ENCODE results near the gene SYDE1.

Gene SYDE1

DNA sequence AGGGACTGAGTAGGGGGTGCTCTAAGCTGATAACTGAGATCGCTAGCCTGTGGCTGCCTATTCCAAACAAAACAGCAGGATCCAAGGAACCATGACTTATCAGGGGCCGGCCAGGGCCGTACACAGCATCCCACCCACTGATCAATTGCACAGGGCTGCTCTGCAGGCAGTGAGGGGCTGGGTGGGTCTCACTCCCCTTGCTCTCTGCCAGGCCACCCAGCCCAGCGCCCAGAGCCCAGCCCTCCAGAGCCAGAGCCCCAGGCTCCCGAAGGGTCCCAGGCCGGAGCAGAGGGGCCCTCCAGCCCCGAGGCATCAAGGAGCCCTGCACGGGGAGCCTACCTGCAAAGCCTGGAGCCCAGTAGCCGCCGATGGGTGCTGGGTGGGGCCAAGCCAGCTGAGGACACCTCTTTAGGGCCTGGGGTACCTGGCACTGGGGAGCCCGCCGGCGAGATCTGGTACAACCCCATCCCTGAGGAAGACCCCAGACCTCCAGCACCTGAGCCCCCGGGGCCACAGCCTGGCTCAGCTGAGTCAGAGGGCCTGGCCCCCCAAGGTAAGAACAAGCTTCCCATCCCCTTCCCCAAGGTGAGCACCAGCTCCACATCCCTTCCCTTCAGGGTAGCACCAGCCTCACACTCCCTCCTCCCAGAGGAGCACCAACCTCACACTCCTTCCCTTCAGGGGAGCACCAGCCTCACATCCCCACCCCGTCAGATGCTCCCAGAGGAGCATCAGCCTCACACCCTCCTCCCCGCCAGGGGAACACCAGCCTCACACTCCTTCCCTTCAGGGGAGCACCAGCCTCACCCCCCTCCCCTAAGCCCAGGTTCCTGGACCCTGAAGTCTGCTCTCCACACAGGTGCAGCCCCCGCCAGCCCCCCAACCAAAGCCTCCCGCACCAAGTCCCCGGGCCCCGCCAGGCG lies 1.9 kb downstream of the SYDE1 start:
- DNase-seq = no peak

DNA sequence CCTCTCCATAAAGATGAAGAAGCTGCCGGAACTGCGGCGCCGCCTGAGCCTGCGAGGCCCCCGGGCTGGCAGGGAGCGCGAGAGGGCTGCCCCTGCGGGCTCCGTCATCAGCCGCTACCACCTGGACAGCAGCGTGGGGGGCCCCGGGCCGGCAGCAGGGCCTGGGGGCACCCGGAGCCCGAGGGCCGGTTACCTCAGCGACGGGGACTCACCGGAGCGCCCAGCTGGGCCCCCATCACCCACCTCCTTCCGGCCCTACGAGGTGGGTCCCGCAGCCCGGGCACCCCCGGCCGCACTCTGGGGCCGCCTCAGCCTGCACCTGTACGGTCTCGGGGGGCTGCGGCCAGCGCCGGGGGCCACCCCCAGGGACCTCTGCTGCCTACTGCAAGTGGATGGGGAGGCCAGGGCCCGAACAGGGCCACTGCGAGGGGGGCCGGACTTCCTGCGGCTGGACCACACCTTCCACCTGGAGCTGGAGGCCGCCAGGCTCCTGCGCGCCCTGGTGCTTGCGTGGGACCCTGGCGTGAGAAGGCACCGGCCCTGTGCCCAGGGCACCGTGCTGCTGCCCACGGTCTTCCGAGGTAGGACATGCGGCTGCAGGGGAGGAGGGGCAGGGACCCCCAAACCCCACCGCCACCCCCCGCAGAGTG lies 2.7 kb downstream of the SYDE1 start:
- DNase-seq = no peak

DNA sequence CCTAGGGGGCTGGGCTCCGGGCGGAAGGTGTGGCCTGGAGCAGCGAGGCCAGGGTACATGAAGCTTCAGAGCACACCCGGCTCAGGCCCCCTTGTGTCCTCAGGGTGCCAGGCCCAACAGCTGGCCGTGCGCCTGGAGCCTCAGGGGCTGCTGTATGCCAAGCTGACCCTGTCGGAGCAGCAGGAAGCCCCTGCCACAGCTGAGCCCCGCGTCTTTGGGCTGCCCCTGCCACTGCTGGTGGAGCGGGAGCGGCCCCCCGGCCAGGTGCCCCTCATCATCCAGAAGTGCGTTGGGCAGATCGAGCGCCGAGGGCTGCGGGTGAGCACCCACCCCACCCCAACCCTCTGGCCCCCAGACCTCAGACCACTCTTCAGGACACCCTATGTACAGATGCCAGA lies 3.2 kb downstream of the SYDE1 start:
- DNase-seq = no peak

DNA sequence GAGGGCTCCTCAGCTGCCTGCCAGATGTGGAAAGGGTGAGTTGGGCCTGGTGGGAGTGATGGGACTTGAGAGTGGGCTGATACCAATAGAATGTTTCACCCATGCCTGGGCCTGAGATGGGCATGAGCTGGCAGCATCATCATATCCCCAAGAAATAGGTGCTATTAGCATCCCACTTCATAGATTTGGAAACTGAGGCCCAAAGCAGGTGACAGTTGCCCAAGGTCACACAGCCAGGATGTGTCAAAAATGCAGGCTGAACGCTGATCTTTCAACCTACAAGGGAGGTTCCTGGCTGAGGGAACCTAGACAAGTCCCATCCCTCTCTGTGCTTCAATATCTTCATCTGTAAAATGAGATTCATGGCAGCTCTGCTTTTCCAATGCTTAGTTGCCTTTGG lies 4.6 kb downstream of the SYDE1 start:
- no peak for DNase-seq

DNA sequence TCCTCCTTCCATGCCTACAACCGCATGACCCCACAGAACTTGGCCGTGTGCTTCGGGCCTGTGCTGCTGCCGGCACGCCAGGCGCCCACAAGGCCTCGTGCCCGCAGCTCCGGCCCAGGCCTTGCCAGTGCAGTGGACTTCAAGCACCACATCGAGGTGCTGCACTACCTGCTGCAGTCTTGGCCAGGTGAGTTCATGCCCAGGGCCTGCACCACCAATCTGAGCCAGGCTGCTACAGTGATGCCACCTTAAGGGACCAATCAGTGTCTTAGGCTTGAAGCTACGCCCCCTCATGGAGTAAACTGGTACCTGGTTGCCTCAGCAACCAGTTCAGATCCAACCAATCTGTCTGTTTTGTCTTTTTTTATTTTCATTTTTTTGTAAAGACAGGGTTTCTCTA lies 5.2 kb downstream of the SYDE1 start:
- no peak for DNase-seq

DNA sequence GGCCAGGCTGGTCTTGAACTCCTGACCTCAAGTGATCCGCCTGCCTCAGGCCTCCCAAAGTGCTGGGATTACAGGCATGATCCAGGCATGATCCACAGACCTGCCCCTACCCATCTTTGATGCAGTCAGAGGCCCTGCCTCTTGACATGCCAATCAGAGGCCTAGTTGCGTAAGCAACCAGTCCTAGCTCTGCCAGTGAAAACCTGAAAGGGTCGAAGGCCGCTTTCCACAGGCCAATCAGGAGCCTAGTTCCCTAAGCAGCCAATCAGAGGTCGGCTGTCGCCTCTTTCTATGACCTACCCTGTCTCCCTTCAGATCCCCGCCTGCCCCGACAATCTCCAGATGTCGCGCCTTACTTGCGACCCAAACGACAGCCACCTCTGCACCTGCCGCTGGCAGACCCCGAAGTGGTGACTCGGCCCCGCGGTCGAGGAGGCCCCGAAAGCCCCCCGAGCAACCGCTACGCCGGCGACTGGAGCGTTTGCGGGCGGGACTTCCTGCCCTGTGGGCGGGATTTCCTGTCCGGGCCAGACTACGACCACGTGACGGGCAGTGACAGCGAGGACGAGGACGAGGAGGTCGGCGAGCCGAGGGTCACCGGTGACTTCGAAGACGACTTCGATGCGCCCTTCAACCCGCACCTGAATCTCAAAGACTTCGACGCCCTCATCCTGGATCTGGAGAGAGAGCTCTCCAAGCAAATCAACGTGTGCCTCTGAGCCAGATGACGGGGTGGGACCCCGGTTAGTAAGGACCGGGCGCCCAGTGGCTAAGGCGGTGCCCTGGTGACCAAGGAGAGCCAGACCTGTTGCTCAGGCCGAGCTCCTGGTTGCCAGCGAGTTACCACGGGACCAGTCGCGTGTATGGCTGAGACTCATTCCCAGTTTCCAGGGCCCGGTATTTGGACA lies 6.3 kb downstream of the SYDE1 start:
- no peak for DNase-seq

DNA sequence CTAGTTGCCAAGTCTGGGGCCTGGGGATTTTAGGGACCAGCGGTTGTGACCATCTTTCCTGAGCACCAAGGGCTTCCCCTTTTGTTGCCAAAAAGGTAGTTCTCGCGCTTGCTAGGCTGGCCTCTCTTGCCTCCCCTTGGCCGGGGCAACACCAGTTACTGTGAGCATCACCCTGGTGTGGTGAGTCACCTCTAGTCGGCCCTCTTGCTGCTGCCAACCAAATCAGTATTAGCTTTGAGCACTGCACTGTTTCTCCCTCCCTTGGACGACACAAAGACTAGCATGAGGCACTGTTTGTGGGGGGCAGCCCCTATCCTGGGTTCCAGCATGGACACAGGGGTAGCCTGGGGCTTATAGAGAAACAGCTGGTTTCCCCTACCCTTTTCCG lies 6.9 kb downstream of the SYDE1 start:
- DNase-seq = no peak

DNA sequence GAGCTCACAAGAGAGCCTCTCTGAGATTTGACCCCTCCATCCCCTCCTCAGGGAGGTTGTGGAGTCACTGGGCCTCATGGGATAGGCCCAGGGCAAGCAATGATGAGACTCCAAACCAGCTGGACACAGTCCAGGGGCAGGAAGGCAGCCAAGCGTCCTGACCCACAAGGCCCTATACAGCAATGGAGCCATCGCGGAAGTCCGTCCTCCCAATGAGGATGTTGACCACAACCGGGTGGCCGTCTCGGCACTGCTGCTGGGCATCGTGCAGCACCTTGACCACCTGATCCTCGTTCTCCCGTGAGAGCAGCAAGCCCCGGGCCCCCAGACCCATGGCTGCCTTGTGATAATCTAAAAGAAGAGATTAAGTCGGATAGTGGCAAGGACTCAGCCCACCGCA lies 7.9 kb downstream of the SYDE1 start:
- no peak for DNase-seq

DNA sequence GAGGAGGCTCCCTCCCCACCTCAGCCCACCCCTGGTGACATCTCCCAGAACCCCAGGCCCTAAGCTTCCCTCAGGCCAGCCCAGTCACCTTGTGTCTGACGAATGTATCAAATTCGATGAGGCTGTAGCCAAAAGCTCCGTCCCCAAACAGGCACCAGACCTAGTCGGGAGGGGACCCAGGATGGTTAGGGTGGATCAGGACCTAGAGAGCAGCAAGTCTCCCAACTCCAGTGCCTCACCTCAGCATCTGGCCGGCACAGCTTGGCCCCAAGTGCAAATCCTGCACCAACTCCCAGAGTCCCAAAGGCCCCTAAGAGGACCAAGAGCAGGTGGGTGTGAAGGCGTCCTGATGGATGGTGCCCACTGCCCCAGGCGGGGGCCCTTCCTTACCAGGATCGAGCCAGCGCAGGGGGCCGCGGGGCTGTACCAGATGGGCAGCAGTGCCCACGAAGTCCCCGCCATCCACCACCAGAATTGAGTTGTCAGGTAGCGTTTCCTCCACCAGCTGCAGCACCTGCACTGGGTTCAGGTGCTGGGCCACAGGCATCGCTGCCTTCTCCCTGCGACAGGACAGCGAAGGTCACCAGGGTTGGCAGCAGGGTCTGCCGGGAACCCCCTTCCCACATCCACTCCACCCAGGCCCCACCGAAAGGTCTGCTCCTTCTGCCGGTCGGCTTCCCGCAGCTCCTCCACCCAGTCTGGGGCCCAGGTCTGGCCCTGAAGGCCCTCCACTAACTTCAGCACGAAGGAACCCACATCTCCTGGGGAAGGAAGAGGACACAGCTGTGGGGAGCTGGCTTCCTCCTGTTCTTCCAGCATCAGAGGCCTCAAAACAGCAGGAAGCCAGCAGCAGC lies 8.8 kb downstream of the SYDE1 start:
- no peak for DNase-seq

DNA sequence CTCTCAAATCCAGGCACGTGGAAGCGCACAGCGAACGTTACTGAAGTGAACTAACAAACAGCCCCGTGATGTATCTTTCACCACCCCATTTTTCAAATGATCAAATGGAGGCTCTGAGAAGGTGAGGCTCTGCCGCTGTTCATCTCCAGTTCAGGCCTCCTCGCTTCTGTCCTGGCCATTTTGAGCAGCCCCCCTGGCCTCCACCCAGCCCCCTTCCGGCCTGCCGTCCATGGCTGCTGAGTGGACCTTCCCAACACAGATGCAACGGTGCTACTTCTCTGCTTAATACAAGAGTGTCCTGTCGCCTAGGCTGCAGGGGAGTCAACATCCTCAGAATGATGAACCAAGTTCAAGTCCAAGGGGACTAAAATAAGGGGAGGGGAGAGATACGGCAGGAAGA lies 9.7 kb downstream of the SYDE1 start:
- no peak for DNase-seq

DNA sequence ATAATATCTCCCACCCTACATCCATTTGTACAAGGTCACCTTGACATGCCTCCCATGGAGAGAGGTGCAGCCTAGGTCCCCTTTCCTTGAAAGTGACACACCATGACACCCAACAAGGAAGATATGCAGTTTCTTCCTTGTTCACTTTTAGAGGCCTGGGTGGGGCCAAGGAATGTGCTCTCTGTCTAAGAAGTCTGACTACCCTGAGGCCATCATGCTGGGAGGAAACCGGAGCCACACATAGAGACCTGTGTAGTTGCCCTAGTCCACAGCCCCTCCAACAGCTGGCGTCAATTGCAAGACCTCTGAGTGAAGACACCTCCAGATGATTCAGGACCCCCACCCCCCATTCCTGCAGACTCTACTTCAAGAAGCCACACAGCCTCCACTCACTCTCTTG lies 11.0 kb downstream of the SYDE1 start:
- no peak for DNase-seq

DNA sequence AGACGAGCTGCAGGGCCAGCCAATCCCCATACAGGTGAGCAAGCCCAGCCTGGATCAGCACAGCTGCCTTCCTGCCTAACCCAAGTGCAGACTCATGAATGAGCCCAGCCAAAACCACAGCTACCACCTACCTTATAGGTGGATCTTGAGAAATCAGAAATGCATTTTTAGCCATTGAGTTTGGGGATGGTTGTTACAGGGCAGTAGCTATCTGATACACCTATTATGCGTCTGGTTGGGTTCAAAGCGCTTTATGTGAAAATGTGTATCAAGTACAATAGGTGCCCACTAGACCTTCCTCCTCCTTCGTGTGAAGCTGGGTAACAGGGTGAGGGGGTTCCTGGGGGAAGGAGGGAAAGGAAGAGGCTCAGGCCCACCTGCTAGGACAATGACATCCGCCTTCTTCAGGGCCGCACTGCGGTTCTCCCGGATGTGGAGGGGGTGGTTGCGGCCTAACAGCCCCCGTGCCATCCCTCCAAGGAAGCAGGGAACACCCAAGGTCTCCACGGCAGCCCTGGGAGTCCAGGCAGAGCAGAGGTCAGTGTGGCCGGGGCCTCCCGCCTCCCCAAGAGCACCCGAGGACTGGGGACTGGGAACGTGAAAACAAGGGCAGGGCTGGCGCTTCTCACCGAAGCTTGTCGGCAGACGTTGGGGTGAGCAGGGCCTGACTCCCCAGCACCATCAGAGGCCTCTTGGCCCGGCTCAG lies 11.7 kb downstream of the SYDE1 start:
- no peak for DNase-seq

DNA sequence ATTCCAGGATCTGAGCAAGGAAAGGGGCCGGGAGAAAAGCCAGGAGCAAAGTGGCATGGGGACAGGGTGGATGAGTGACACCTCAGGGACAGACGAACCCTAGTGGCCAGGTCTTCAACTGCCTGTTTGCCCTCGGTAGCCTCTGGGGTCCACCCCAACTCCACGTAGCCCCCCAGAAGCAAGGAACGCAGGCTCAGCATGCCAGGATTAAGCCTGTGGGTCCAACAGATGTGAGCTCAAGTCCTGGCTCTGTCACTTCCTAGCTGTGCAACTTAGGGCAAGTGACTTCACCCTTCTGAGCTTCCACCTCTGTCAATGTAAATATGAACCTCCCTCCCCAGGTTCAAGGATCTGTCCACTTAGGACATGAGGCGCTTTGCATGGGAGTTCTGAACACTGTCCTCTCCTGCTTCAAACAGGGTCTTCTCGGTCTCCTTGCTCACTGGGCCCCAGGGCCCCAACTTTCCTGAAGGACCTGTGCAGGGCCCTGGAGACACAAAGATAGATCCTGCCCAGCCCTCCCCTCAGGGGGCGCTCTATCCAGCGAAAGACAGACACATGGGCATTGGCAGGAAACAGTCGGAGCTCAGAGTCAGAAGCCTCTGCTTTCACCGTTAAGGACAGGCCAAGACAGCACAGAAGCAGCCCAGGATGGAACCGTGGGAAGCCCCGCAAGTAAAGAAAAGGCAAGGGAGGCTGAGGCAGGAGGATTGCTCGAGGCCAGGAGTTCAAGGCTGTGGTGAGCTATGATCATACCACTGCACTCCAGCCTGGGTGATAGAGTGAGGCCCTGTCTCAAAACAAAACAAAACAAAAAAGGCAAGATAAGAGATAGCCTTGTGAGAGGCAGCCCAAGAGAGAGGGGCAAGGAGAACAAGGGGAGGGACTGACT lies 13.2 kb downstream of the SYDE1 start:
- DNase-seq = no peak

DNA sequence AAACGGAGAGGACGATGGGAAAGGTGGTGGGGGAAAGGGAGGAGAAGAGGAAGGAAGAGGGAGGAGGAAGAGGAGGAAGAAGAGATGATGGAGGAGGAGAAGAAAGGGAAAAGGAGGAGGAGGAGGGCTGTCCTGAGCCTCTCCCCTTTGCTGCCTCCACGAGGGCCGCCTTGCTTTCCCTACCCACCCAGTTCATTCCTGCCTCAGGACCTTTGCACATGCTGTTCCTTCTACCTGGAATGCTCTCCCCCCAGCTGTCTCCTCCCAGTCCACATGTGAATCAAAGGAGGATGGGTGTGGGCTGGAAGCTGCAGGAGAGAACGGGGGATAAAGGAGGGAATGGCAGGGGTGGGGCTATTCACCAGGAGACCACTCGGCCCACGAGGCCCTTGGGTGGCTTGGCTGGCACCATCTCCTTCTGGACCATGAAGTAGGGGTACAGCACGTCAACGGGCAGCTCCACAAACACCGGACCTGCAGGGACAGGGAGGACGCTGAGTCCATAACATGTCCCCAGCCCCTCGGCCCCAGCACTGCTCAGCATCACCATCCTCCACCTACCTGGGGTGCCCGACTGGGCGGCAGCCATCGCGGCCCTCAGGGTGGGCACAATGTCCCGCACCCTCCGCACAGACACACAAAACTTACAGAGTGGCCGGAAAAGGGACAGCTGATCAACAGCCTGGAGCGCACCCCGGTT lies 15.3 kb downstream of the SYDE1 start:
- DNase-seq = no peak

DNA sequence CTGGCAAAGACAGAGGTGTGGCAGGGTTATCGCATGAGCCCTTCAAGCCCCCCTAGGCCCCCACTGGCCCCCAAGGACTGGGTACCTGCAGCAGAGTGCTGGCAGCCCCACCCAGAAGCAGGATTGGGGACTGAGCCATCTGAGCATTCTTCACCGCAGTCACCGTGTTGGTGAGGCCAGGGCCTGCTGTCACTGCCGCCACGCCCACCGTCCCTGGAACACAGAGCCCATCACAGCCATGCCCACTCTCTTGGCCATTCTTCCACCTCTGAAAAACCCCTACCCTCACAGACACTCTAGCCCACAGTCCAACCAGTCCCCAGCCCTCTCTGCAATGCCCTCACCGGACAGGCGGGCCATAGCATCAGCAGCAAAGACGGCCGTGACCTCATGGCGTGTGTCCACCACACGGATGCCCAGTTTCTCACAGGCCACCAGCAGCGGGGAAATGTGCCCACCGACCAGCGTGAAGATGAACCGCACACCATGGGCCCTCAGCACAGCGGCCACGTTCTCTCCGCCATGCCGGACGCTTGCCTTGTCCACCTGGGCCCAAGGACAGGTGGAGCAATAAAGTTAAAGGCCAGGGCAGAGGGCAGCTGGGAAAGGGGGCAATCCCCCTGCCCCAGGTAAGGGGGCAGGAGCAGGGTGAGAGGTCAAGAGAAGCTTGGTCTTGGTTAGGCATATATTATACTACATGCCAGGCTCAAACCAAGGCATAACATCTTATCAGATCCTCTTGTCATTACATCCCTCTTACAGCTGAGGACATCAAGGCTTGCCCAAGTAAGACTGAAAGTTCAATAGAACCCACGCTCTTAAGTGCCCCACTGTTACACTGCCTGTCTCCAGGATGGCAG lies 16.1 kb downstream of the SYDE1 start:
- DNase-seq = no peak

DNA sequence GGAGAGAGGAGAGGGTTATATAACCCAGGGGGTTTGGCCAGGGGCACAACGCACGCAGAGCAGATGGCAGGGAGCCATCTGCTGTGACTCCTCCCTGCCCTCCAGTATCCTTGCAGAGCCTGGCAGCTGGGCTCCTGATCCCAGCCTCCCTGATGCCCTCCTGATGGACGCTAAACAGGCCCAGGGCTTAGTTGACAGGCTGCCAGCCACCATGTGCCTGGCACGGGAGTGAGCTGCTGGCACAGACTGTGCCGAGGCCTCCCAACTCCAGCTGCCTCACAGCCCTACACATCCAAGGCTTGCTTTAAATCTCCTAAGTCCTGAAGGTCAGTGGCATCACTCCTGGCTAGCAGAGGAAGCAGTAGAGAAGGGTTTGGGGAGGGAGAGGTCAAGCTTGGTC lies 16.7 kb downstream of the SYDE1 start:
- no peak for DNase-seq

DNA sequence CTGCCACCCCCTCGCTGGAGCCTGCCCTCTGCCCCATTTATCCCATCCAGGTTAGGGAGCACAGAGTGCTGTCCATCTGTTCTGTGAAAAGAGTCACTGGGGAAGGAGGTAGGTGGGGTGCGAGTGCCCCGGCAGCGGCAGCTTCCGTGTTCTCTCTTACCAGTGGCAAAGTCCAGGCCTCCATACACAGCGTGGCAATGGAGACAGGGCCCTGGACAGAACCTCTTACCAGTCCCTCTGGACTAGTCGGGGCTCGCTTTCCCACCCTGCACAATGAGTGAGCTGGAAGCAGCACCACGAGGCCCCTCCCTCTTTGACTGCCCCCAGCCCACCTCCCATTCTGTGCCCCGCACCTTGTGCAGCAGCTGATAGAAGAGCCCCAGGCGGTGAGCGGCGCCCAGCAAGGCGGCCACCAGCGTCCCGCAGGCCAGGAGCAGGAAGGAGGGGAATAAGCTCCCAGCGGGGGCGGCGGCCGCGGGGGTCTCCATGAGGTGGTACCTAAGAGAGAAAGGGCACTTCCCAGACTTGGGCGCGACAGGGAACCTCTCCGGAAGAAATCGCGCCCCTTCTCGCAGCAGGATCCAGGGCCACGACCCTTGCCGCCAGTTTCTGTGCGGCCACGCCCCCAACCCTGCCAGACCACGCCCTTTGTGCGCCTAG lies 17.5 kb downstream of the SYDE1 start:
- no peak for DNase-seq

Measured in T1000 (cell line).